IPS-NIHi11 (cell line): ENCODE results near the gene URI1.

Experiments used
- DNase-seq: peaks from one replicate; pipeline ENCODE4 v3.0.0; 2012; ENCODE audit warnings: mixed read lengths, low spot score

URI1 gene

GRCh38 chr19:29971648-29972047 is 29.6 kb downstream of the URI1 start:
- no peak for DNase-seq

- DNase-seq: no peak
Observed at GRCh38 chr19:29974701-29975100, 32.7 kb downstream of the URI1 start.

GRCh38 chr19:29976151-29976943 is 34.3 kb downstream of the URI1 start:
- DNase-seq: no peak

GRCh38 chr19:29978080-29978479 is 36.0 kb downstream of the URI1 start:
- DNase-seq: no peak

- DNase-seq: no peak
Observed at GRCh38 chr19:29983568-29983967, 41.5 kb downstream of the URI1 start.

GRCh38 chr19:29985196-29985595 is 43.2 kb downstream of the URI1 start:
- no peak for DNase-seq

GRCh38 chr19:29988351-29988750 is 46.3 kb downstream of the URI1 start:
- DNase-seq: peak; percentile 46

GRCh38 chr19:29992233-29992867 is 50.3 kb downstream of the URI1 start:
- DNase-seq: no peak

GRCh38 chr19:29999490-29999889 is 57.5 kb downstream of the URI1 start:
- no peak for DNase-seq

GRCh38 chr19:30000862-30001261 is 58.8 kb downstream of the URI1 start:
- DNase-seq: no peak

- DNase-seq: no peak
Observed at GRCh38 chr19:30001301-30001700, 59.3 kb downstream of the URI1 start.

- no peak for DNase-seq
Observed at GRCh38 chr19:30001791-30002190, 59.8 kb downstream of the URI1 start.

- DNase-seq: no peak
Observed at GRCh38 chr19:30003866-30004265, 61.8 kb downstream of the URI1 start.

- no peak for DNase-seq
Observed at GRCh38 chr19:30004403-30004802, 62.4 kb downstream of the URI1 start.

GRCh38 chr19:30006207-30006606 is 64.2 kb downstream of the URI1 start:
- DNase-seq: no peak

- DNase-seq: no peak
Observed at GRCh38 chr19:30008169-30008568, 66.1 kb downstream of the URI1 start.

- no peak for DNase-seq
Observed at GRCh38 chr19:30009013-30009412, 67.0 kb downstream of the URI1 start.

- DNase-seq: peak; percentile 19
Observed at GRCh38 chr19:30011051-30011578, 69.1 kb downstream of the URI1 start.

GRCh38 chr19:30014770-30015169 is 72.7 kb downstream of the URI1 start:
- DNase-seq: no peak

- no peak for DNase-seq
Observed at GRCh38 chr19:30017172-30017571, 75.1 kb downstream of the URI1 start.

GRCh38 chr19:30020189-30020588 is 78.2 kb downstream of the URI1 start:
- no peak for DNase-seq

GRCh38 chr19:30022659-30023058 is 80.6 kb downstream of the URI1 start:
- DNase-seq: no peak

- DNase-seq: no peak
Observed at GRCh38 chr19:30023330-30023729, 81.3 kb downstream of the URI1 start.
